HG02623 (cell line): ENCODE data around the gene PPAT.
A peak's percentile ranks its signal among the peaks of the same experiment; 100 is the strongest.

Source experiments
- ATAC-seq: cut with Tn5 transposase; IDR thresholded peaks from one replicate; pipeline ENCODE4 v1.9.1; 2021; ENCODE audit warnings: moderate library complexity; ENCODE audit not compliant: unreplicated experiment

The PPAT gene

DNA sequence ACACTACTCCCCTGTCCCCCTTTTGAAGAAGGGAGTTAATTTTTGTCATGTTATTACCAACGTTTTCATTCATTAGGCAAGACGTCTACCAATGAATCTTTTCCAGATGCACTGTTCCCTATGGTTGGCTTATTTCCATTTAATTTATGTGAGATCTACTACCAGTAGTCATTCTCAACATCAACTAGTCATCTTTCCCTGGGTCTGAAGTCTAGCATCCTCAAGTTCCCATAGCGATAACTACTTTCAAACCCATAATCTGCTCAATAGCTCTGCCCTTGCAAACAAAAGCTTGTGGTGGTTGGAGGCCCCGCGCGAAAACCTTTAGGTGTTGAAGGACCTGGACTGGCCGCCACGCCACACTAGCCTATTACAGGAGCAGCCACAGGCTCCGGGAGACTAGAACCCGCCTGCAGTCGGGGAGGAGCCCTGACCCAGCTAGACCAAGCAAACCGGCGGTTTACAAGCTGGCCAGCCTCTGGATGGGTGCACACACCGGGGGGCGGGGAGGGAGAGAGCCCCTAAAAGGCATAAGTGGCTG, 746 bp downstream of the PPAT start:
- ATAC-seq: peak; percentile 14

DNA sequence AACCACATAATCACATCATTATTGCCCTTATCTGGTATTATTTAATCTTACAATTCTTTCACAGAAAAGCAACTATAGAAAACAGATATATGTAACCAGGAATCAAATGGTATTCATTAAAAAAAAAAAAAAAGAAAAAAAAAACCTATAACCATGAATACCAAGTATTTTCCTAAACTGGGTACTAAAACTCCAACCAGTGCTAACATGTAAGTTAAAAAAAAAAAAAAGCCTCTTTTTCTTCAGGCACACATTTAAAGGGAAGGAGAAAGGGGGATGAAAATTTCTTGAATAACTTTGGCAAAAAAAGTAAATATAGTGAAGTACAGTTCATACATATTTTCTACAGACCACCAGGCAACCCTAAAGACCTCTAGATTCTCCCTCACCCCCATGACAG, 2.1 kb downstream of the PPAT start:
- no peak for ATAC-seq

DNA sequence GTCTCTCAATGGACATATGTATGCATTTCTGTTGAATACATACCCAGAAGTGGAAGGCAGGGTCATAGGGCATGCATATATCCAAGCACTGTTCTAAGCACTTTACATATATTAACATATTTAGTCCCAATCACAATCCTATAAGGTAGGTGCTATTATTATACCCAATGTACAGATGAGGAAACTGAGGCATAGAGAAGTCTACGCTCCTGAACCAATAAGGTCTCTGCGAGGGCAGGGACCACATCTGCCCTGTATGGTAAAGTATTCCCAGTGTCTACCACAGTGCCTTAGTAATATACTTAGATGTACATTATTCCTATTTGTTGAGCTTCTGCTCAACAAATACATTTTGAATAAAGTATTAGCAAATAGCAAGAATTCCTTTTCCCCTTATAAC, 5.2 kb downstream of the PPAT start:
- ATAC-seq: no peak

DNA sequence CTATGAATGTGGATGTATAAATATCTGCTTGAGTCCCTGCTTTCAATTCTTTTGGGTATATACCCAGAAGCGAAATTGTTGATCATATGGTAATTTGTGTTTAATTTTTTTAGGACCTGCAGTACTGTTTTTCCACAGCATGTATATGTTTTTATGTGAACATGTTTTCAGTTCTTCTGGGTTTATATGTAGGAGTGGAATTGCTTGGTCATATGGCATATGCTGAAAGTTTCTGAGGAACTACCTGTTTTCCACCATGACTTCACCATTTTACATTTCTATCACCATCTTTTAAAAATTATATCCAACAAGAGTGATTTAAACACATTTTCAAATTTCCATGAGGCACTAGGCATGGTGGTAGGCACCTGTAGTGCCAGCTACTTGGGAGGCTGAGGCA, 8.2 kb downstream of the PPAT start:
- ATAC-seq: no peak

DNA sequence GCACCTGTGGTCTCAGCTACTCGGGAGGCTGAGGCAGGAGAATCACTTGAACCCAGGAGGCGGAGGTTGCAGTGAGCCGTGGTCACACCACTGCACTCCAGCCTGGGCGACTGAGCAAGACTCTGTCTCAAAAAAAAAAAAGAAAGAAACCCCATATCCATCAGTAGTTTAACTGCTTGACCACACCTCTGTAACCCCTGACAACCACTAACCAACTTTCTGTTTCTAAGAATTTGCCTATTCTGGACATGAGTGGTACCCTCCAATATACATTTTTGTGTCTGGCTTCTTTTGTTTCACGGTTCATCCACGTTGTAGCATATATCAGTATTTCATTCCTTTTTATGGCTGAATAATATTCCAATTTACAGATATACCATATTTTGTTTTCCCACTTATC, 9.1 kb downstream of the PPAT start:
- peak; percentile 85 for ATAC-seq

DNA sequence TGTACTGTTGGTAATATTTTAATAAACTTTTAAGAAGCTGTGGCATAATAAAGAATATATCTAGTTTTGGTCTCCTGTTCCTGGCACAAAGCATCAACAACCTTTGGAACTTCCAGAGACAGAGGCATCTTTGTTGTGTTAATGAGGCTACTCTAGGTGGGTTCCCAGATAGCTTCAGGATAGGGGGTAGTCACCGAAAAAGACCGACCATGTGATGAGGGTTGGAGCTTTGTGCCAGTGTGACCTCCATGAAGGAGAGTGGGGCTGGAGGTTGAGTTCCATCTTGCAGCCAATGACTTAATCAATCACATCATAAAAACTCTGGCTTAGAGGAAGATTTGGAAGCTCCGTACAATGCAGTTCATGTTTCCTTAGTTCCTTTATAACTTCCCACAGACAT, 9.9 kb downstream of the PPAT start:
- ATAC-seq: no peak

DNA sequence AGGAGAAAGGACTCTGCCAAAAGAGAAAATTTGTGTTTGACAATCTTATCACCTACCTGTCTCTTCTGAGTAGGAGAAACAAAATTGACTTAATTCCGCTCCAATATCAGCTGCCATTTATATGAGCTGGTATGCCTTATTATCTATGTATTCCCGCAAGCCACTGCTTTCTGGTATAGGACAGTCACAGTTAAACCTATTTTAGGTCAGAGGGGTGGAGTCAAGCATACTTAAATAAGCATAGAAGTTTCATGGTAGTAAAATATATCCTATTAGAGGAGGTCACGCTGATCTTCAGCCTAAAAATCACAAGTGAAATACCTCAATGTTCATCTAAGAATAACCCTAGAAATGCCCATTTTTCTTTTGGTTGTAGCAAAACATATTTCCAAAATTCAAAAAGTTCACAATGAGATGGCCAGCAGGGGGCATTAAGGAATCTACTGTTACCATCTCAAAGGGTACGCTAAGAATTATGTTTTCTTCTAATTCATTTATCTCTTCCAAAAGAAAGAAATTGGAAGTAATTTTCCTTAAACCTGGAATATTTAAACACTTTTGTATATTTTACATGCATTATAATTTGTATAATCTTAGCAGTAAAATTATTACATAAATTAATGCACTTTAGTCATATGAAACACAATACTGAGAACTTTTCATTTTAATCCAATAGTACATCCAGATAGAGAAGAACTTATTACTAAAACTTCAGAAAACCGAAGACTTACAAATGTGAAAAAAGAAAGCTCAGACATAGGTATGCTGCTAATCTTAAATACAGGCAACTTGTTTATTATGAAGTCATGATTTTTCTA, 10.5 kb downstream of the PPAT start:
- ATAC-seq: no peak

DNA sequence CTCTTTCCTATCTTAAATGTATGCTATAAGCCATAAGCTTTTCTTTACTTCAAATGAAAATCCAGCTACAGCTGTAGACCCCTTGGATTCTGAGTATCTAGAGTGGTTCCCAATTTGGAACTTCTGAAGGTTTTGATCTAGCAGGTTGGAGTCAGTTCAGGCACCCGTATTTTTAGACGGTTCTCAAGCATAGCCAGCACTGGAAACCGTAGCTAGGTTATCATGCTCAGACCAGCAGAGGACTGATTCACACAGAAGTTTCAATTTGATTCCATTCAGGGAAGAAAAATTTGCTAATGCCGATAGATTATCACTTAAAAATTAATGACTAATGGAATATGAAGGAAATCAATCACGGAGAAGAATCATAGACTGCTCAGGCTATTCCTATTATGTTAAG, 11.2 kb downstream of the PPAT start:
- ATAC-seq: no peak

DNA sequence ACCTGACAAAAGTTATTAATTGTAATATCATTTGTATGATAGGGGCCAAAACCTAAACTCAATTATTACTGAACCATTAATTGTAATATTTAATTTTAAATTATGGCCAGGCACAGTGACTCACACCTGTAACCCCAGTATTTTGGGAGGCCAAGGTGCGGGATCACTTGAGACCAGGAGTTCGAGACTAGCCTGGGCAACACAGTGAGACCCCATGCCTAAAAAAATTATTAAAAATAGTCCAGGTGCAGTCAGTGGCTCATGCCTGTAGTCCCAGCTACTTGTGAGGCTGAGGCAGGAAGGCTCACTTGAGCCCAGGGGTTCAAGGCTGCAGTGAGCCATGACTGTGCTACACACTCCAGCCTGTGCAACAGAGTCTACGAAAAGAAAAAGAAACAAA, 18.0 kb downstream of the PPAT start:
- no peak for ATAC-seq

DNA sequence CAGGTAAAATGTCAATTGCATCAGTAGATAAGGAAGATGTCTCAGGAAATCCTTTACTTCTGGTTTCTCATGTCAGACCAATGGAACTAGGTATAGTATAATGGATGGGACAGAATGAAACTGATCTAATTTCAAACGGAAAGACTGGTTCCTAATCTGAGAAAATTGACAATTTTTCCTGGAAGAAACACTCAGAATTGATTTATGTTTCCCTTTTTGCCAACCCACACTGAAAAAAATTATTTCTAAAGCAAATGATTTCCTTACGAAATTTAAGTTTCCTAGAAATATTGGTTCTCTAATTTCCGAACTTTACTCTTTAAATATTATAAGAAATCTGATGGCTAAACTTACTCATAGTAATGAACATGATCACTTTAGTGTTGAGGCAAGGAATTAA, 19.1 kb downstream of the PPAT start:
- ATAC-seq: no peak

DNA sequence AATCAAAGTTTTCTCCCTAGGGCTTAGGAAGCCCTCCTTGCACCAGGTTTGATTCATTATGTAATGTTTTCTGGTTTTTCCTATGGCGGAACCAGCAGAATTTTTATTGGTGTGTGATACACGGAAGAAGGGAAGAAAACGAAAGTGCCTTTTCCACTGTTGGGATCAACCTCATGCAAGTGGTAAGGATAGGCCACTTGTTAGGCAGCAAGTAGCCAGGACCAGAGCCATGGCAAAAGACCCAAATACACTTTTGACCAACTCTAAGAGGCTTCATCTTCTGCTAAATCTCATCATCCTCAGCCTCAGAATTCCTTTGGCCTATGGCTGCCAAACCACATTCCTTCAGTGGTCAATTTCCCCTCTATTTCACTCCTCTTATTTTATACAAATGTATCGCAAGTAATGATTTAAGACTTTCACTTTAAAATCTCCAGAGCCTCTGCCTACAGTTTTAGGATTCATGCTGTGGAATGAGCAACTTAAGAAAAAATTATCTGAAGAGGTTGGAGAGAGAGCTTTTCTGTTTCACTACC, 21.2 kb downstream of the PPAT start:
- no peak for ATAC-seq

DNA sequence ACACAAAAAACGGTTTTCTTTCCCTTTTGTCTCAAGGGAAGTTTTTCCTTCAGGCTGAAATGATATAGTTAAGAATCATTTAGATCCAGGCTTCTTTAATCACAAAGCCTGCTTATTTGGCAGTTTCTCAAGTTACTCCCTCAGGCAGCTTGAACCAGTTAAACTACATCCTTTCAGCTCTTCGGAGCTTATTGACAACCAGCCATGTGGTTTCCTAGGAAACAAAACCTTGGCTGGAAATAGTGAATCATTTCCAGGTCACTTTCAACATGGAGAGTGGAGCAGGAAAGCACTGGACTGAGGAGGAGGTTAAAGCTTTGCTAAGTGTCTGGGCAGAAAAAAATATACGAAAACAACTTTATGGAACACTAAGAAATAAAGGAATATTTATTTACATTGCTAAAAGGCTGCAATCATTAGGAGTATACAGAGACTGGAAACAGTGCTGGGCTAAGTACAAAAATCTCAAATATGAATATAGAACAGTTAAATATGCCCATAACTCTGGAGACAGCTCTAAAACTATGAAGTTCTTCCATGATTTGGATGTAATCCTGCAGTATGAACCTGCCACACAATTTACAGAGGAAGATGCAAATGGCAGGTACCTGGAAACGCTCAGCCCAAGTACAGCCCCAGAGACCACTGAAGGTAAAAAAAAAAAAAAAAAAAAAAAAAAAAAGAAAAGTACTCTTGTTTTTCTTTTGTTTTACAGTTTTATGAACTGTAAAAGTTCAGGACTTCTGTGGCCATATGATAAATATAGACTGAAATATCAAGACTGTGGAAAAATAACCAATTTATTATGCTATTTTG, 25.0 kb downstream of the PPAT start:
- ATAC-seq: no peak

DNA sequence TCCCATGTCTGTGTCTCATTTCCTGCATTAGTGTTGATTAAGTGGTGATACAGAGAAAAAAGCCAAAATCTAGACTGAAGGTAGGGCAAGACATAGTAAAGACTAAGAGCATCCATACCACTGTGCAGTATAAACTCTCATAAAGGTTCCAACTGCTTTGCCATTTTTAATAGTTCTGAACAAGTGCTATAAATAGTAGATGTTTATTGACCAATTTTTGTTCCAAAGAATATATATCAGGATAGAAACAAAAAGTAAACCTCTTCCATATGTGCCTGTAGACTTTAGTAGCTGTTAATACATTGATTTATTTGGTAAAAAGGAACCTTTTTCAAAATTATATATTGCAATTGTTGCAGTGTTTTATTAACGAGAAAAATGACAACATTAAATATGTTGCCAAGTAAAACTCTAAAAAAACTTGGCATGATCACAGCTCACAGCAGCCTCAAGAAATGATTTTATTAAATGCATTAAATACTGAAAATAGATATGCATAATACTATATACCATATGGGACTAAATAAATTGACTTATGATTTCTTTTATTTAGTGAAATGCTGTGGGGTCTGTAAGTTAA, 25.8 kb downstream of the PPAT start:
- no peak for ATAC-seq

DNA sequence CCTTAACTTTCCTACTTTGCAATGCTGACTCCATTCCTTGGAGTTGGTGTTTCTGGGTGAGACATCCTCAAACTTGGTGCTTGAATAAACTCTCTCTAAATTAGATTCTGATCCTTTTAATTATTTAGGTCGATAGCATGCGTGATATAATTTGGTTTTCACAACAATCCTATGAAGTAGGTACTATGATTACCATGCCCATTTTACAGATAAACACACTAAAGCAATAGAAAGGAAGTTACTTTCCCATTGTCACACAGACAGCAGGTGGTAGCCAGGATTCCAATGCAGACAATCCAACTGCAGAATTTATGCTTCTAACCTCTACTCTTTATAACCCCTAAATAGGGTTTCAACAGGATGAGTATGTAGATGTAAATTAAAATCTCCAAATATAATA, 26.4 kb downstream of the PPAT start:
- ATAC-seq: no peak

DNA sequence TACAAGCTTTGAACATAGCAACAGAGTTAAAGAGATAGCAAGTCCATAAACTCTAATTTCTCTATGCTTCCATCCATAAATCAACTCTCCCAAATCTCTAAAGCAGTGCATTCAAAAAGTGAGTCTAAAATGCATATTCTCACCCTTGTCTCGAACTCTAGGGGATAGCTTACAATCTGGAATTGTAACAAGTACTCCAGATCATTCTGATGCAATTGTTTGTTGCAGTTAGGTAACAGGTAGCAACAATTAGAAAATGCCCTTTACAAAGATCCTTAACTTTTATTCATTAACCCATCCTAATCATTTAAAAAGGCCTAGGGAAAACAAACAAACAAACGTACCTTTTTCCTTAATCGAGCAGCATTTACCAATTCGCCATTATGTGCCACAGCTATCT, 29.3 kb downstream of the PPAT start:
- ATAC-seq: no peak

DNA sequence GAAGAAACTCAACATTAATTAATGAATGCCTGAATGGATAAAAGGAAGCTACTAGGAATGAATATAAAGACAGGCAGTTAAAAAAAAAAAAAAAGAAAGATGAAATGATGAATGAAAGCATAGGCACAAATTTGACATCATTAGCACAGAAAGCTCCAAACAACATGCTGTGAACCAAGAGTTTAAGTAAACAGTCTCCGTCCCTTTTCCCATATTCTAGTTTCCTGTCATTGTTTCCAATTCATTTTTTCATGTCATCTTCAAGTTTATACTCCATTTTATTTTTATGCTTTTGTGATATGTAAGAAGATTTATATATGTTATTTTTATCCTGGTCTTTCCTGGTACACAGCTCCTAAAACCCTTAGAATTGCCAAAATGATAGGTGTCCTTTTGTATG, 30.4 kb downstream of the PPAT start:
- no peak for ATAC-seq

DNA sequence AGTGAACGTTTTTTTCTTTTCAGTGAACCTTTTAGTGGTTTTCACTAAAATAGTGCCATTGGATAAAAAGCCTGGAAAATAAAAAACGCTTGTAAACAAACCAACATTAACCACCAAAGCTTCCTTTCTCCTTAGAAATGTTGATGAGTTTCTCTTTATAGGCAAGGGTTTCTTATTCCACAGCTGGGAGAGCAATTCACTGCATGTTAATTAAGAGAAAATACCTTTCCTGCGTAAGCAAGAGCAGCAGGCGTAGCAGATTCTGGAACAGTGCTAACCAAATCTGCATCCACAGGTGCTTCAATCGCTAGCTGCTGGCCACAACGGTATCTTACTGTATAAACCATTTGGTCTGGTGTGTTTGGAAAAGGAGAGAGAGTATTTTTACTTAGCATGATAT, 34.9 kb downstream of the PPAT start:
- no peak for ATAC-seq

DNA sequence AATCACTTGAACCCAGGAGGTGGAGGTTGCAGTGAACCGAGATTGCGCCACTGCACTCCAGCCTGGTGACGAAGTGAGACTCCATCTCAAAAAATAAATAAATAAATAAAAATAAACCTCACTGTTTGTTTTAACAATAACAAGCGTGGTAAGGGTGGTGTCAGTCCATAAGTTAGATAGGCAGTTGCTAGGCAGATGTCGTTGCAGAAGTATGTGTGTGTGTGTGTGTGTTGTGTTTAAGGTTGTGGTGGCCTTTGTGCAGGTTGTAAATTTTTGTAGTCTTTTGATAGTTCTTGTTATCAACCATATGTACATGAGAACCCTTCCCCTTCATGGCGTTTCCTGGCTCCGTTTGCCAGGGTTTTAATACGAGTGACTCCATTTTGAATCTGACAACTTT, 44.1 kb downstream of the PPAT start:
- no peak for ATAC-seq

DNA sequence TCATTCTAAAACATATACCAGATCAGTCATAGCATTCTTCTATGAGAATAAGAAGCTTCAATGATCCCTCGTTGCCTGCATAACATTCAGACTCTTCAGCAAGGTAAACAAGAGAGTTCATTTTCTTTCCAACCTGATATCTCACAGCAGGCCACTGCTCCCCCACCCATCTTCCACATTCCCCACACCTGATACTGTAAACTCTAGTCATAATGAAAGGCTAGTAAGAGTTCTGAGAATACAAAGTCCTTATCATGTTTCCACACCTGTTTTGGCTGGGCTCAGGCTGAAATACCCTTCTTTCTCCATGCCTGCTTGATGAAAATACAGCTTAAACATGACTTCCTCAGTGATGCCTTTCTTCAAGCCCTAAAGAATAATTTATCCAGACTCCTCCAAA, 45.9 kb downstream of the PPAT start:
- ATAC-seq: no peak

DNA sequence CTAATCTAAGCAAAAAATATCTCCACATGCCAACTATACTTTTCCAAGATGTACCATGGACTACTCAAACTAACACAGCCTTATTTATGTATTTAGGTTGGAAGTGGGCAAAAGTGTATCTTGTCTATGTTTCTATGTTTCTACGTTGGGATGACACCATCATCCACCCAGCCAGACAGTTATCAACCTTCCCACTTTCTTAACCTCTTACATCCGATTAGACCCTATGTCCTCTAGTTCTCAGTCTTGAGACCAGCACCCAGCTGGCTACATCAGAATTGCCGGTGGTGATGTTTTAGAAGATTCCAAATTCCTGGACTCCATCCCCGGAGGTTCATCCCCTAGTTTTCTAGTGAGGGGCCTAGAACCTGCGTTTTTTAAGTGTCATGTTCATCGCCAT, 47.1 kb downstream of the PPAT start:
- no peak for ATAC-seq
